ENCODE results near the gene RFK. TPM values are rescaled to one million over a fixed set of nuclear protein-coding genes. Genes with fewer than 3 reads are reported as not detected.

The RFK gene
- total RNA-seq, 1 donor from 2014 or later = 20.3 TPM

DNA sequence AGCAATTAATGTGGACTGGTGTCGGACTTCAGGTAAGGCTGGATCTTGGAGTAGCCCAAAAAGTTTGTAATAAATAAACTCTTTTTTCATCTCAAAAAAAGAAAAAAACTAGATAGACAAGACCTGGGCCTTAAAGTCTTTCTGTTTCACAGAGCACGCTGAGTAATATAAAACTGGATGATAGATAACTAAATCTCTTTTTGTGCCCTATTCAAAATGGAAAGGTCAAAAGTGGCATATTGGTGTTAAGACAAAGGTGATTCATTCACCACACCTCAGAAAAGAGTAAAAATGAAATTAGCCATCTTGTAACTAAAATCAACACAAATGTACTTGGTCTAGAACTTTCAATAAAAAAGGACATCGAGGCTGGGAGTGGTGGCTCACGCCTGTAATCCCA, 30.3 kb upstream of the RFK start:
- Mint-ChIP-seq H3K4me1 (ENCODE audit: low read depth) (peaks cover 17% of the 10 kb centered on the region), H3K9me3 (no peaks in the 10 kb centered on the region), H3K4me3 (no peak overlapping the region), H3K36me3 (ENCODE audit: low read depth) (no peaks in the 10 kb centered on the region), H3K27ac (peak overlapping the region; percentile 77), H3K27me3 (ENCODE audit: insufficient read depth) (no peaks in the 10 kb centered on the region)
- DNase-seq (ENCODE audit: low spot score) = no peak
- intact Hi-C loops (cut with micrococcal nuclease) = loop anchor here (1.0 to 2.0 kb wide), 3 partner anchors 17 to 30 kb away; partner anchors contain the start of gene RFK

- DNase-seq (ENCODE audit: low spot score) = no peak
Observed at GRCh38 chr9:76423216-76424177, 29.3 kb upstream of the RFK start.

DNA sequence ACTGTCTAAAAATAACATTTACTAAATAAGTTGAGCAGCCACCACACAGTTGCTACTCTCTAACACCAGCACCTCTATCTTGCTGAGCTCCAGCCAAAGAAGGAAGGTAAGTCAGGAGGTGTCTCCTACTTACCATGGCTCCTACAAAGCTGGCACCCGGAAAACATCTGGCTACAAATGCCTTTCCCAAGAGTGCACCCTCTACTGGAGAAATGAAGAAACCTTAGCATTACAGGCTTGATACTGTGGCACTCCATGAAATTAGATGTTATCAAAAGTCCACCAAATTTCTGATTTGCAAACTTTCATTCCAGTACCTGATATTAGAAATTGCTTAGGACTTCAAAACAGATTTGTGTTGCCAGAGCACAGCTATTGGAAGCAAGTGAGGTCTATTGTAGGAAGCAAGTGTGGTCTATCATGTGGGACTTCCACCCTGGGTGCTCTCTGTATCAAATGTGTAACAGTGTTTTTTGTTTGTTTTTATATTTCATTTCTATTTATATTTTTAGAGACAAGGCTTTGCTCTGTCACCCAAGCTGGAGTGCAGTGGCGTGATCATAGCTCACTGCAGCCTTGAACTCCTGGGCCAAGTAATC, 25.7 kb upstream of the RFK start:
- Mint-ChIP-seq H3K36me3 (ENCODE audit: low read depth) (no peaks in the 10 kb centered on the region), H3K27me3 (ENCODE audit: insufficient read depth) (no peaks in the 10 kb centered on the region), H3K4me3 (no peak overlapping the region), H3K9me3 (no peaks in the 10 kb centered on the region), H3K4me1 (ENCODE audit: low read depth) (peaks cover 46% of the 10 kb centered on the region), H3K27ac (no peak overlapping the region)
- intact Hi-C loops (cut with micrococcal nuclease) = no loop called here
- DNase-seq (ENCODE audit: low spot score) = no peak

More at GRCh38 chr9:76423216-76424177, 29.3 kb upstream of the RFK start:
- peak overlapping the region; percentile 77 for H3K27ac Mint-ChIP-seq
- H3K36me3 Mint-ChIP-seq (ENCODE audit: low read depth) = no peaks in the 10 kb centered on the region
- H3K9me3 Mint-ChIP-seq = no peaks in the 10 kb centered on the region
- intact Hi-C loops (cut with micrococcal nuclease) = loop anchor here (1.0 to 2.0 kb wide), 3 partner anchors 18 to 29 kb away; partner anchors contain the start of gene RFK
- H3K4me3 Mint-ChIP-seq = peak overlapping the region; percentile 28
- H3K27me3 Mint-ChIP-seq (ENCODE audit: insufficient read depth) = no peaks in the 10 kb centered on the region
- H3K4me1 Mint-ChIP-seq (ENCODE audit: low read depth) = peaks cover 17% of the 10 kb centered on the region

- Mint-ChIP-seq H3K36me3 (ENCODE audit: low read depth) (peaks cover 7% of the 10 kb centered on the region), H3K27ac (no peak overlapping the region), H3K9me3 (peaks cover 10% of the 10 kb centered on the region), H3K4me3 (no peak overlapping the region), H3K4me1 (ENCODE audit: low read depth) (peaks cover 38% of the 10 kb centered on the region), H3K27me3 (ENCODE audit: insufficient read depth) (no peaks in the 10 kb centered on the region)
- DNase-seq (ENCODE audit: low spot score) = no peak
- intact Hi-C loops (cut with micrococcal nuclease) = no loop called here
Observed at GRCh38 chr9:76417394-76417793, 23.2 kb upstream of the RFK start.

DNA sequence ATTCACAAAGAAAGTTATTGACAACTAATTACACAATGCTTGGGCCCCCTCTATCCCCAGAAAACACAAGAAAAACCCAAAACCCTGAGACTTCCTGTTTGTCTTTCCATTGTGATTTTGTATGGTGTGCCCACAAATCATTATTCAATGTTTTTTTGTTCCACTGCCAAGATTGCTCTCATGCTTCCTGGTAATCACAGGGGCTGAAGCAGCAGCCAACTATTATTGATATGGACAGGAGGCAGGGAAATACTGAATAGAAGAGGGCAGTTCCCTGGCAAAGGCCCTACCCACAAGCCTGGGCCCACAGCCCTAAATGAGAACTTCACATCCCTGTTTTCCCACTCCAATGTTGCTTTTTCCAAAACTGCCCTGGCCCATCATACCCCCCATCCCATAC, 21.5 kb upstream of the RFK start:
- Mint-ChIP-seq H3K27ac (no peak overlapping the region), H3K4me1 (ENCODE audit: low read depth) (peaks cover 38% of the 10 kb centered on the region)

DNA sequence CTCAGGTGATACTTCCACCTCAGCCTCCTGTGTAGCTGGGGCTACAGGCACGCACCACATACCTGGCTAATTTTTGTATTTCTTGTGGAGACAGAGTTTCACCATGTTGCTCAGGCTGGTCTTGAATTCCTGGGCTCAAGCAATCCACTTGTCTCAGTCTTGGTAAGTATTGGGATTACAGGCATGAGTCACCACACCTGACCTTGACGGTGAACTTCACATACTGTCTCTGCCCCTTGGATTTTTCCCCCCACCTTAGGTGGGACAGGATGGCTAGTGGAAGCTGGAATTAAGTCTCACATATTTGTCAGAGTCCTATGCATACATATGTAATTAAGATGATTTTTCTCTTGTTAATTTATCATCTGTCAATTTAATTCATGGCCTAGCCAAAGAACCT, 20.9 kb upstream of the RFK start:
- Mint-ChIP-seq H3K27ac (no peak overlapping the region), H3K9me3 (peaks cover 10% of the 10 kb centered on the region), H3K27me3 (ENCODE audit: insufficient read depth) (no peaks in the 10 kb centered on the region), H3K36me3 (ENCODE audit: low read depth) (peaks cover 7% of the 10 kb centered on the region), H3K4me3 (no peak overlapping the region), H3K4me1 (ENCODE audit: low read depth) (peaks cover 38% of the 10 kb centered on the region)
- no peak for DNase-seq (ENCODE audit: low spot score)
- intact Hi-C loops (cut with micrococcal nuclease) = no loop called here

More for the DNA sequence above, 21.5 kb upstream of the RFK start:
- intact Hi-C loops (cut with micrococcal nuclease) = no loop called here
- Mint-ChIP-seq H3K9me3 (peaks cover 10% of the 10 kb centered on the region), H3K36me3 (ENCODE audit: low read depth) (peaks cover 7% of the 10 kb centered on the region), H3K4me3 (no peak overlapping the region), H3K27me3 (ENCODE audit: insufficient read depth) (no peaks in the 10 kb centered on the region)
- DNase-seq (ENCODE audit: low spot score) = no peak

DNA sequence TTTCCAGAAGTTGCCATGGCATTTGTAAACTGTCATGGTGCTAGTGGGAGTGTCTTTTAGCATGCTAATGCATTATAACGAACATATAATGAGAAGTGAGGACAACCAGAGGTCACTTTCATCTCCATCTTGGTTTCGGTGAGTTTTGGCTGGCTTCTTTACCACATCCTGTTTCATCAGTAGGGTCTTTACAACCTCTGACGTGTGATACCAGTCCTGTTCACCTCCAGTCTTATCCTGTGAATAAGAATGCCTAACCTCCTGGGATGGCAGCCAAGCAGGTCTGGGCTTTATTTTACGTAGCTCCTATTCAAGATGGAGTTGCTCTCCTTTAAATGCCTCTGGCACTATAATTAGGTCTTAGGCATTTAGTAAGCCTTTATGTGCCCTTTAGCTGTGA, 20.4 kb upstream of the RFK start:
- no peak for DNase-seq (ENCODE audit: low spot score)
- Mint-ChIP-seq H3K27me3 (ENCODE audit: insufficient read depth) (no peaks in the 10 kb centered on the region), H3K27ac (no peak overlapping the region), H3K36me3 (ENCODE audit: low read depth) (peaks cover 7% of the 10 kb centered on the region), H3K4me1 (ENCODE audit: low read depth) (peaks cover 38% of the 10 kb centered on the region), H3K4me3 (no peak overlapping the region), H3K9me3 (peaks cover 10% of the 10 kb centered on the region)
- intact Hi-C loops (cut with micrococcal nuclease) = no loop called here

- Mint-ChIP-seq H3K4me1 (ENCODE audit: low read depth) (peaks cover 38% of the 10 kb centered on the region), H3K9me3 (peaks cover 10% of the 10 kb centered on the region), H3K27ac (no peak overlapping the region), H3K4me3 (no peak overlapping the region), H3K27me3 (ENCODE audit: insufficient read depth) (no peaks in the 10 kb centered on the region), H3K36me3 (ENCODE audit: low read depth) (peaks cover 7% of the 10 kb centered on the region)
- DNase-seq (ENCODE audit: low spot score) = no peak
- intact Hi-C loops (cut with micrococcal nuclease) = no loop called here
Observed at GRCh38 chr9:76413658-76414057, 19.4 kb upstream of the RFK start.

DNA sequence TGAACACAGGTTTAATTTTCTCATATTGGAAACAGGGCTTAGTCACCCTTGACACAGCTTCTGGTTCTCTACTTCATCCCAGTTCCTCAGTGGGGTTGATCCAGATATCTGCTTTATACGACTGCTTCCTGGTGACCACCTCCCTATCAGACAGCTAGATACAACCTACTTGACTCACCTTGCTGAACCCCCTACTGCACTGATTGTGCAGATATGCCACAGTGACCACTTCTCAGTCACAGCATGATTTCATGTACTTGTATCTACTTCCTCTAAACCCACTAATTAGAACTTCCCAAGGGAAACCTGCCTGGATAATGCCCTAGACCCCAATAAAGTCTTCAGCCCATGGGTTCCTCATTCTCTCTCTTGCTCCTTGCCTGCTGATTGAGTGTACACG, 18.4 kb upstream of the RFK start:
- Mint-ChIP-seq H3K9me3 (peaks cover 10% of the 10 kb centered on the region), H3K4me1 (ENCODE audit: low read depth) (peaks cover 35% of the 10 kb centered on the region), H3K36me3 (ENCODE audit: low read depth) (peaks cover 7% of the 10 kb centered on the region), H3K27ac (no peak overlapping the region), H3K4me3 (no peak overlapping the region), H3K27me3 (ENCODE audit: insufficient read depth) (no peaks in the 10 kb centered on the region)
- DNase-seq (ENCODE audit: low spot score) = no peak
- intact Hi-C loops (cut with micrococcal nuclease) = no loop called here

- Mint-ChIP-seq H3K36me3 (ENCODE audit: low read depth) (no peaks in the 10 kb centered on the region), H3K9me3 (no peaks in the 10 kb centered on the region), H3K27ac (no peak overlapping the region), H3K27me3 (ENCODE audit: insufficient read depth) (no peaks in the 10 kb centered on the region), H3K4me1 (ENCODE audit: low read depth) (peaks cover 11% of the 10 kb centered on the region), H3K4me3 (no peak overlapping the region)
- DNase-seq (ENCODE audit: low spot score) = no peak
- intact Hi-C loops (cut with micrococcal nuclease) = no loop called here
Observed at GRCh38 chr9:76405868-76406267, 11.6 kb upstream of the RFK start.

DNA sequence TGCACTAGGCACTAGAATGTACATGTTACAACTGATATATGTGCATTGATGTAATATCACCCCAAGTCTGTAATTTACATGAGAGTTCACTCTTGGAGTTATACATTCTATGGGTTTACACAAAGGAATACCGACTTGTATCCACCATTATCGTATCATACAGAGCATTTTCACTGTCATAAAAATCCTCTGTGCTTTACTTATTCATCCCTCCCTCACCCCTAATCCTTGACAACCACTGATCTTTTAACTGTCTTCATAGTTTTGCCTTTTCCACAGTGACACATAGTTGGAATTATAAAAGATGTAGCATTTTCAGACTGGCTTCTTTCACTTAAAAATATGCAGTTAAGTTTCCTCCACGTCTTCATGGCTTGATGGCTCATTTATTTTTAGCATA, 11.1 kb upstream of the RFK start:
- H3K27ac Mint-ChIP-seq = no peak overlapping the region
- DNase-seq (ENCODE audit: low spot score) = no peak
- no peak overlapping the region for H3K4me3 Mint-ChIP-seq
- intact Hi-C loops (cut with micrococcal nuclease) = no loop called here
- H3K36me3 Mint-ChIP-seq (ENCODE audit: low read depth) = no peaks in the 10 kb centered on the region
- H3K9me3 Mint-ChIP-seq = no peaks in the 10 kb centered on the region
- no peaks in the 10 kb centered on the region for H3K27me3 Mint-ChIP-seq (ENCODE audit: insufficient read depth)
- peaks cover 16% of the 10 kb centered on the region for H3K4me1 Mint-ChIP-seq (ENCODE audit: low read depth)

DNA sequence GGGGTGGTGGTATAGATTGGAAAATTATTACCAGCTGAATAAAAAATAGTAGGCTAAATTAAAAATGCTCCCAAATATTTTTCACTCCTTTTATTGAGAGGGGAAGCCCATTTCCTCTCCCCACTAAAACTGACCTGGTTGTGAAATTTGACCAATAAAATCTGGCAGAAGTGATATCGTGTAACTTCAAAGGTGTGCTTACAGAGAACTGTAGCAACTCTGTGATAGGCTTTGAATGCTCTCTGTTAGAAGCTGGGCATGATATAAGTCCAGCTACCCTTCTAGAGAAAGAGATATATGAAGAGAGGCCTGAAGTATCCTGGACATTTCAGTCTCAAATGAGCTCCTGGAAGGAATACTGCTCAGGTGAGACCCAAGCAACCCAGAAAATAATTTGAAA, 10.2 kb upstream of the RFK start:
- no peak for DNase-seq (ENCODE audit: low spot score)
- Mint-ChIP-seq H3K27me3 (ENCODE audit: insufficient read depth) (no peaks in the 10 kb centered on the region), H3K4me1 (ENCODE audit: low read depth) (peaks cover 23% of the 10 kb centered on the region), H3K36me3 (ENCODE audit: low read depth) (no peaks in the 10 kb centered on the region), H3K4me3 (no peak overlapping the region), H3K27ac (no peak overlapping the region), H3K9me3 (no peaks in the 10 kb centered on the region)
- intact Hi-C loops (cut with micrococcal nuclease) = no loop called here

- intact Hi-C loops (cut with micrococcal nuclease) = loop anchor here (1.0 kb wide), 7 partner anchors 9 to 301 kb away; partner anchors contain the start of genes GCNT1 and RFK
- Mint-ChIP-seq H3K27ac (peak overlapping the region; percentile 32), H3K36me3 (ENCODE audit: low read depth) (no peaks in the 10 kb centered on the region), H3K4me3 (peak overlapping the region; percentile 25), H3K9me3 (no peaks in the 10 kb centered on the region), H3K27me3 (ENCODE audit: insufficient read depth) (no peaks in the 10 kb centered on the region), H3K4me1 (ENCODE audit: low read depth) (peaks cover 23% of the 10 kb centered on the region)
- peak; percentile 12 for DNase-seq (ENCODE audit: low spot score)
Observed at GRCh38 chr9:76403352-76403751, 9.1 kb upstream of the RFK start.

Measured in activated T-helper 1 cell treated with anti-CD3 and anti-CD28 coated beads, Interleukin-12 subunit alpha, Interleukin-12 subunit beta, Interleukin-2, Interleukin-4 antibody, amounts not matched to agents 30 ng/mL and 10 ng/mL and 1 ng/mL, durations not matched to agents 14 hours and 24 hours and 36 hours (primary cell).